Effector memory CD8-positive, alpha-beta T cell (primary cell): ENCODE results near the gene HECTD4.

Source experiments
- ATAC-seq: fragments of 150-1000 bp; cut with Tn5 transposase; replicated peaks from 2 replicates; pipeline ENCODE4 v1.10.0; 2021; ENCODE audit warnings: mild to moderate bottlenecking, moderate library complexity
- DNase-seq, 3 experiments: peaks; one replicate each; pipeline ENCODE4 v3.0.0; 2021
- H3K27ac Mint-ChIP-seq, 2 donors: one replicate each; pipeline ENCODE4 v1.8.0; 2022; ENCODE audit warnings: mild to moderate bottlenecking in 2 of 2, mixed read lengths in 2 of 2, moderate library complexity in 2 of 2
- H3K27me3 Mint-ChIP-seq, 2 donors: one replicate each; pipeline ENCODE4 v1.8.0; 2022; ENCODE audit warnings: mixed read lengths in 2 of 2
- H3K36me3 Mint-ChIP-seq: one replicate; pipeline ENCODE4 v1.8.0; 2022; ENCODE audit warnings: mild to moderate bottlenecking, moderate library complexity, mixed read lengths; ENCODE audit not compliant: insufficient read depth
- H3K4me1 Mint-ChIP-seq, 2 donors: one replicate each; pipeline ENCODE4 v1.8.0; 2022; ENCODE audit warnings: low read depth in 2 of 2, mixed read lengths in 2 of 2
- H3K4me3 Mint-ChIP-seq, 2 donors: one replicate each; pipeline ENCODE4 v1.8.0; 2022; ENCODE audit warnings: mild to moderate bottlenecking in 2 of 2, mixed read lengths in 2 of 2, moderate library complexity in 2 of 2
- H3K9me3 Mint-ChIP-seq, 2 donors: one replicate each; pipeline ENCODE4 v1.8.0; 2022; ENCODE audit warnings: mixed read lengths in 2 of 2

HECTD4 gene

DNA sequence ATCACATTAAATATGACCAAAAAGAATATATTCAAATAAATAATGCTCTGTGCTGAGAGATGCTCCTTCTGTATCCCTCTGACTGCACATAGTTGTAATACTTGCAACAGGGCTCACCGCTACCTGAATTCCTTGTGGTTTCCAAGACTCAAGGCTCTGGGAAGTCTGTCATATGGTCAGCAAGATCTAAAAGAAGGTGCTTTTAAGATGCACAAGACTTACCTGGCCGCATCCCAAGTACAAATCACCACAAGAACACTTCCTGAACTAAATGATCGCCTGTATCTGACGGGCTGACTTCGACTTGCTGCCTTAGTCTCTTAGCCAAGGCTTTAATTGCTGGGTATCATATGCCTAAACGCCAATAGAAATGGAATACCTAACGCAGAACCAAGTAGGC, 67.2 kb downstream of the HECTD4 start:
- H3K4me3 Mint-ChIP-seq: no peak overlapping the region
- H3K9me3 Mint-ChIP-seq: no peaks in the 10 kb centered on the region
- H3K27me3 Mint-ChIP-seq: no peaks in the 10 kb centered on the region
- DNase-seq: no peak
- no peak for ATAC-seq
- H3K27ac Mint-ChIP-seq: no peak overlapping the region
- peaks cover 4 to 6% of the 10 kb centered on the region in 2 donors for H3K4me1 Mint-ChIP-seq
- peaks cover 17% of the 10 kb centered on the region for H3K36me3 Mint-ChIP-seq

DNA sequence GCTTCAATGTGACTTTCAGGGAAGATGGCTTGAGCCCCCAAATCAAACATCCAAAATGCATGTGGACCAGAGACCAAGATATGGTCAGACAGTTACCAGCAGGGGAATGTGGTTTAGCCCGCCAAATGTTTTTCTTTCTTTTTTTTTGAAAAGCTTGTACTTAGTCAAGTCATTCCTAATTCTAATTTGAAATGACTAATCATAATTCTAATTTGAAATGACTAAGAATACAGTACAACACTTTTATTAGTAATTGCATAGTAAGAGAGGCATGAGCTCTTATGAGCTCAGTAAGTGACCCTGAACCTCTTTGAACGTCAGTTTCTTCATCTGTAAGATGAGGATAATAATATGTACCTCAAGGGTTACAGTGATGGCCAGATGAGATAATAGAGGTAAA, 72.4 kb downstream of the HECTD4 start:
- Mint-ChIP-seq H3K4me3 (no peak overlapping the region), H3K27me3 (no peaks in the 10 kb centered on the region), H3K27ac (no peak overlapping the region), H3K36me3 (peaks cover 19% of the 10 kb centered on the region), H3K4me1 (no peaks in the 10 kb centered on the region), H3K9me3 (no peaks in the 10 kb centered on the region)
- DNase-seq (no peak), ATAC-seq (no peak)

DNA sequence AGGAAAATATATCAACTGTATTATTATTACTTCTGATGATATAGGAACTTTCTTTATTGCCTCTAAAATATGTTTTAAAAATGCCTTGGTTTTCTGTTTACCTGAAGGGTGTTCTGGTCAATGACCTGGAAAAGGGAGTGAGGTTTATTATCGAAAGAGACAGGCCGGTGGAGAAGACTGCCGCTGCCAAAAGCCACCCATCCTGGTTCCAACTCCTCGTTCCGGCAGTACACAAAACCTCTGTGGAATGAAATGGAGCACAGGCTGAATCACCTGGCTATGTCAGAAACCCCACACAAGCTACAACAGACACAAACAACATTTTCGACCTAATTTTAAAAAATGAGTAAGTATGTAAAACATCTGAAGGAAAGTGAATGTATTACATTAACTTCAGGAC, 73.6 kb downstream of the HECTD4 start:
- Mint-ChIP-seq H3K4me3 (no peak overlapping the region), H3K4me1 (no peaks in the 10 kb centered on the region), H3K9me3 (no peaks in the 10 kb centered on the region), H3K36me3 (peaks cover 16% of the 10 kb centered on the region), H3K27ac (no peak overlapping the region), H3K27me3 (no peaks in the 10 kb centered on the region)
- ATAC-seq: no peak
- DNase-seq: no peak

DNA sequence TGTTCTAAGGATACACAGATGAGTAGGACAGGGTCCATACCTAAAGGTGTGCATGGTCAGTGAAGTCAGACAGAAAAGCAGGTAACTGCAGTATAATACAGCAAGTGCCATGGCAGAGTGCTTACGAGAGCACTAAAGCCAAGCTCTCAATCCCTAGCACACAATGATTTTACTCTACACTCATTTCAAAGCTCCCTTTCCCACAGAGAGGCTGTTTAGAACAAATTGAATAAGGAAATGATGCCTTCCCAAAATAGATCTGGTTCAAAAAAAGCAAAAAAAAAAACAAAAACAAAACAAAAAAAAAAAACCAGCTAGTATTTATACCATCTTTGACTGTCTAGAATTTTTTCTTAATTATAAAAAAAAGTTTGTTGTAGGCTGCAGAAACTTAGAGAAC, 74.1 kb downstream of the HECTD4 start:
- H3K36me3 Mint-ChIP-seq: peaks cover 21% of the 10 kb centered on the region

DNA sequence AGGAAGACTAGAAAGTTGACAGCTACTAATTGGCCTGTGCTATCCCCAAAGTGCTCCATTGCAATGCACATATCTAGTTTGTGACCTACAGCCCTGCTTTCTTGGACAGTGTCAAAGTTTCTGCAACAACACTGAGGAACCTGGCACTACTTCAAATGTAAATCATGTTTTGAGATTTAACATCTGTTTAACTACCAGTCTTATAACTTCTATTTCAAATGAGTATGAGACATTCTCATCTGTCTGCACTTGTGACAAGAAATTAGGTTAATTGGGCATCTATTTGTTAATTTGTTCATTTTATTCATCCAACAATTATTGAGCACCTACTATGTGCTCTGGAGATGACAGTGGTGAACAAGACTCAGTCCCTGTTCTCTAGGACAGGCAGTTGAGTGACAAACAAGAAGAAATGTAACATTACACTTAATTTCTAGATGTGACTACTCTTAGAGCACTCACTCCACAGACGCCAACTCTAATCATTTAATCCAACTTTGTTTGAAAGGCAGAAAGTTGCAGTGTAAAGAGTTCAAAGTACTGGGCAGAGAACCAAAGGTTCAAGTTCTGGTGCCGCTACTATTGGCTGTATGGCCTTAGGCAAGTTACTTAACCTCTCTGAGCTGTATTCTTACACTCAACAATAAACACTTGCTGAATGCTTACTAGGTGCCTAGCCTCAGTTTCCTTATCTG, 74.8 kb downstream of the HECTD4 start:
- H3K27ac Mint-ChIP-seq: no peak overlapping the region

More for the DNA sequence above, 74.1 kb downstream of the HECTD4 start:
- H3K27me3 Mint-ChIP-seq: no peaks in the 10 kb centered on the region
- H3K9me3 Mint-ChIP-seq: no peaks in the 10 kb centered on the region
- H3K27ac Mint-ChIP-seq: no peak overlapping the region
- DNase-seq: no peak
- no peak overlapping the region for H3K4me3 Mint-ChIP-seq
- peaks cover 2 to 4% of the 10 kb centered on the region in 2 donors for H3K4me1 Mint-ChIP-seq
- no peak for ATAC-seq

DNA sequence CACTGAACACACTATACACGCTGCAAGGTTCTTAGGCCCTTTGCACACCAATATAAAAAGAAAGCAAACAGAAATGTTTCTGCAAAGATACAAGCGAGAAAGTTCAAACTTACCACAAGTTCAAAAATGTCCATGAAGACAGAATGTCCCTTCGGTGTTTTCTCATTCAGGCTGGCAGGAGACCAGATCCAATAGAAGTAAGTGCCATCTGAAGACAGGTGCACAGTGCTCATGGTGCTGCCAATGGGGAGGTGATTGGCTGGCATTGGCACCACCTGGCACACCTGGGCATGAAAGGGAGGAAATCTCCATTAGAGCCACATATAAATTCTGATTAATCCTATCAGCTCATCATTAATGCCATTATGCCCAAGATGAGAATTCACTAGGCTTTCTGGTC, 76.3 kb downstream of the HECTD4 start:
- Mint-ChIP-seq H3K9me3 (no peaks in the 10 kb centered on the region), H3K4me3 (no peak overlapping the region), H3K4me1 (peaks cover 4 to 9% of the 10 kb centered on the region in 2 donors), H3K27ac (peak overlapping the region; percentile 8 to 24), H3K27me3 (no peaks in the 10 kb centered on the region), H3K36me3 (peaks cover 37% of the 10 kb centered on the region)
- DNase-seq (no peak), ATAC-seq (no peak)

More for the DNA sequence above, 74.8 kb downstream of the HECTD4 start:
- Mint-ChIP-seq H3K9me3 (no peaks in the 10 kb centered on the region), H3K4me3 (no peak overlapping the region), H3K36me3 (peaks cover 28% of the 10 kb centered on the region), H3K4me1 (peaks cover 4 to 9% of the 10 kb centered on the region in 2 donors), H3K27me3 (no peaks in the 10 kb centered on the region)
- DNase-seq (no peak), ATAC-seq (no peak)

DNA sequence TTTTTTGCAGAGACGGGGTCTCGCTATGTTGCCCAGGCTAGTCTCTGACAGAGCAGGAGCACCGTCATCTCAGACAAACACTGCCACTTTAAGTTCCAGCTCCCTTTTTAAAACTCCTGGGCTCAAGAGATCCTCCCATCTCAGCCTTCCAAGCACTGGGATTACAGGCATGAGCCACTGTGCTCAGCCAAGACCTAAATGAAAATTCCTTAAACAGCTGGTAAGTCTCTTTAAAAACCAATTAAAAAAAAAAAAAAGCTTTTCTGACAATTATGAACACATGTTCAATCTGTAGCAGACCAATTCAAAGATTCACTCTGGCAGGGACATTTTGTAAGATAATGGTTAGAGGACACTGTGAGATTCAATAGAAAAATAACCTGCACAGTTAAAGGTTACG, 77.8 kb downstream of the HECTD4 start:
- no peaks in the 10 kb centered on the region for H3K9me3 Mint-ChIP-seq
- H3K27ac Mint-ChIP-seq: no peak overlapping the region
- H3K36me3 Mint-ChIP-seq: peaks cover 38% of the 10 kb centered on the region
- peaks cover 4 to 9% of the 10 kb centered on the region in 2 donors for H3K4me1 Mint-ChIP-seq
- no peaks in the 10 kb centered on the region for H3K27me3 Mint-ChIP-seq
- H3K4me3 Mint-ChIP-seq: no peak overlapping the region
- DNase-seq (no peak), ATAC-seq (no peak)

DNA sequence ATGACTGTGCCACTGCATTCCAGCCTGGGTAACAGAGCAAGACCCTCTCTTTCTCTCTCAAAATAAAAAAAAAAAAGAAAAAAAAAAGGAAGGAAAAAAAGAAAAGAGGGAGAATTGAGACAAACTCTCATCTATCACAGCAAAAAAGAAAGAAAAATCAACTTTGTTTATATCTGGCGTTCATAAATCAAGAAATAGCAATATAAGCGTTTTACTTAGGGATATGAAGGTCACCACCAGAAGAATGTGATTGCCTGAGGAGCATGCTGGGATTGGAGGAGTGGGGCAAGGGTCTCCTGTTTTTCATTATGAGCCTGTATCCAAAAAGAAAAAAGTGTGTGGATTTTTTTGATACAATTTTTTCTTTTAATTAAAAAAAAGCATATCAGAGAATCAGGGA, 78.4 kb downstream of the HECTD4 start:
- Mint-ChIP-seq H3K4me1 (peaks cover 4 to 9% of the 10 kb centered on the region in 2 donors), H3K36me3 (peaks cover 37% of the 10 kb centered on the region), H3K27me3 (no peaks in the 10 kb centered on the region), H3K9me3 (no peaks in the 10 kb centered on the region), H3K27ac (peak overlapping the region; percentile 93), H3K4me3 (no peak overlapping the region)
- ATAC-seq (no peak), DNase-seq (no peak)

DNA sequence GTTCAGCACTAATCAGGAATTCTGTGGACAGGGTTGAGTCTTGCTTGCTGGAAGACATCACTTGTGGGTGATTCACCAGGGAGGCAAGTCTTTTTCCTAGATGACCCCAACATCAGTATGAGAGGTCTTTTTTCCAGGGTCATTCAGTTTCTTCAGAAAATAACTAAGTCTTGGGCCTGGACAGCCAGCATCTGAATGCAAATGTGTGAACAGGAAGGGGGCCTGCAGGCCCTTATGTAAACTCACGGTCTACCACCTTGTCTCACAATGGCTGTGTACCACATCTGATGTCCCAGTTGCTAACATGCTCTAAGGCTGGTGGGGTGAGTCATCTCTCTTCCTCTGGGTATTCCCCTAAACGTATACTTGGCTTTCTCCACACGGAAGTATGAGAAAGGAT, 79.2 kb downstream of the HECTD4 start:
- H3K27me3 Mint-ChIP-seq: no peaks in the 10 kb centered on the region
- H3K4me1 Mint-ChIP-seq: peaks cover 4 to 9% of the 10 kb centered on the region in 2 donors
- no peak overlapping the region for H3K4me3 Mint-ChIP-seq
- H3K36me3 Mint-ChIP-seq: peaks cover 31% of the 10 kb centered on the region
- H3K27ac Mint-ChIP-seq: peak overlapping the region; percentile 93
- H3K9me3 Mint-ChIP-seq: no peaks in the 10 kb centered on the region
- peak; percentile 99 for ATAC-seq
- DNase-seq: peak; percentile 25 to 28 (median 26)

DNA sequence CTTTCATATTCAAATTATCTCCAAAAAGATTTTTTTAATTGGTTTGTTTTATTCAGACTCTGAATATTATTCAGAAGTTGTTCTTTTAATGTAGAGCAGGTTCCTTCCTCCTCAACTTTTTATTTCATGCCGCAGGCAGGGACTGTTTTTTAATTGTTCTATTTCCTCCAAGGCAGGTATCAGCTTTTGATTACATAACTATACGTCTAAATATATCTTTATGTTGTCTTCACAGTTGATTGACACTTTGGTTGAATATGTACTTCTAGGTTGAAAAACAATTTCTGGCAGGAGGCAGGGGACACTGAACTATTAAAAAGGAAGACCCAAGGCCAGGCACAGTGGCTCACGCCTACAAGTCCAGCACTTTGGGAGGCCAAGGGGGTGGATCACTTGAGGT, 82.5 kb downstream of the HECTD4 start:
- H3K4me3 Mint-ChIP-seq: no peak overlapping the region
- peak overlapping the region in 1 of 2 donors; percentile 45 for H3K27ac Mint-ChIP-seq
- peaks cover 28% of the 10 kb centered on the region for H3K36me3 Mint-ChIP-seq
- ATAC-seq (no peak), DNase-seq (no peak)
- no peaks in the 10 kb centered on the region for H3K9me3 Mint-ChIP-seq
- no peaks in the 10 kb centered on the region for H3K27me3 Mint-ChIP-seq
- peaks cover 4 to 9% of the 10 kb centered on the region in 2 donors for H3K4me1 Mint-ChIP-seq

DNA sequence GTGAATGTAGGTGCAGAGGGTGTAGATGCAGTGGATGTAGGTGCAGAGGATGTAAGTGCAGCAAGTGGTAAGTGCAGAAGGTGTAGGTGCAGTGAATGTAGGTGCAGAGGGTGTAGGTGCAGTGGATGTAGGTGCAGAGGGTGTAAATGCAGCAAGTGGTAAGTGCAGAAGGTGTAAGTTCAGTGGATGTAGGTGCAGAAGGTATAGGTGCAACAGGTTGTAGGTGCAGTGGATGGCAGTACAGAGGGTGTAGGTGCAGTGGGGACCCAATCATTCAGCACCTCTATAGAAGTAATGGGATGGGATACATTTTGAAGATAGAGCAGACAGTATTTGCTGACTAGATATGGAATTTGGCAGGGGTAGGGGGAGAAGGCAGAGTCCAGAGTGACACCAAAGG, 85.0 kb downstream of the HECTD4 start:
- ATAC-seq (no peak), DNase-seq (no peak)
- no peak overlapping the region for H3K27ac Mint-ChIP-seq
- no peaks in the 10 kb centered on the region for H3K4me1 Mint-ChIP-seq
- H3K9me3 Mint-ChIP-seq: no peaks in the 10 kb centered on the region
- no peak overlapping the region for H3K4me3 Mint-ChIP-seq
- H3K27me3 Mint-ChIP-seq: no peaks in the 10 kb centered on the region
- H3K36me3 Mint-ChIP-seq: peaks cover 17% of the 10 kb centered on the region

DNA sequence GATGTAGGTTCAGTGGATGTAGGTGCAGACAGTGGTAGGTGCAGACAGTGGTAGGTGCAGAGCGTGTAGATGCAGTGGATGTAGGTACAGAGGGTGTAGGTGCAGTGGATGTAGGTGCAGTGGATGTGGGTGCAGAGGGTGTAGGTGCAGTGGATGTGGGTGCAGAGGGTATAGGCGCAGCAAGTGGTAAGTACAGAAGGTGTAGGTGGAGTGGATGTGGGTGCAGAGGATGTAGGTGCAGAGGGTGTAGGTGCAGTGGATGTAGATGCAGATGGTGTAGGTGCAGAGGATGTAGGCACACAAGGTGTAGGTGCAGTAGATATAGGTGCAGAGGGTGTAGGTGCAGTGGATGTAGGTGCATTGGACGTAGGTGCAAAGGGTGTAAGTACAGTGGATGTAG, 86.0 kb downstream of the HECTD4 start:
- ATAC-seq: no peak
- no peaks in the 10 kb centered on the region for H3K27me3 Mint-ChIP-seq
- peaks cover 9% of the 10 kb centered on the region for H3K36me3 Mint-ChIP-seq

DNA sequence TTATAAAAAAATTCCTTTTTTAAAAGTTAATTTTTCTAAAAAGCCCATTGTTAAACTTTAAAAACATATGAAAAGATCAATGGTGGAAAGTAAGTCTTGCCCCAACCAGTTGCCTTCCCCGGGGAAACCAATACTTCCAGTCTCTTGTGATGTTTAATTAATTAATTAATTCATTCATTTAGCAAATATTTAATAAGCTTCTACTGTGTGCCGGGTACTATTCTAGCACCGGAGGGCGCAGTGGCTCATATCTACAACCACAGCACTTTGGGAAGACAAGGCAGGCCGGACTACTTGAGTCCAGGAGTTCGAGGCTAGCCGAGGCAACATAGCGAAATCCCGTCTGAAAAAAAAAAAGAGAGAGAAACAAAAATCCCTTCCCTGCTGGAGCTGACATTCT, 87.4 kb downstream of the HECTD4 start:
- H3K4me1 Mint-ChIP-seq: no peaks in the 10 kb centered on the region
- no peaks in the 10 kb centered on the region for H3K9me3 Mint-ChIP-seq
- ATAC-seq (no peak), DNase-seq (no peak)
- H3K27ac Mint-ChIP-seq: no peak overlapping the region
- H3K4me3 Mint-ChIP-seq: no peak overlapping the region
- peaks cover 5% of the 10 kb centered on the region for H3K36me3 Mint-ChIP-seq
- no peaks in the 10 kb centered on the region for H3K27me3 Mint-ChIP-seq

More for the DNA sequence above, 86.0 kb downstream of the HECTD4 start:
- H3K4me1 Mint-ChIP-seq: no peaks in the 10 kb centered on the region
- H3K4me3 Mint-ChIP-seq: no peak overlapping the region
- no peak for DNase-seq
- no peaks in the 10 kb centered on the region for H3K9me3 Mint-ChIP-seq
- no peak overlapping the region for H3K27ac Mint-ChIP-seq

DNA sequence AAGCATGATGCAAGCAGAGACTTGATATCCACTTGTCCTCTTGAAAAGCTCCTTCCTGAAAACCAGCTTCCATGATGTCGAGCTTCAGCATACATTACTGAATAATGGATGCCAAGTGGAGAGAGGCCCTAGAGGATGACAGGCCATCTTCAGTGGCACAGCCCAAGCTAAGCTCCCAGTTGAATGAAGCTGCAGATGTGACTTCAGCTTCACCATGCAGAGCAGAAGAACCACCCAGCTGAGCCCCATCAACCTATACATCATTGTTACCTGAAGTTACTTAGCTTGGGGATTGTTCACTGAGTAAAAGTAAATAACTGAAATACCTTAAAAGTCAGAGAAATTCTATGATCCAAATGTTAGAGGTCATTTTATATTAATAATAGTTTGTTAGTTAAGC, 93.6 kb downstream of the HECTD4 start:
- Mint-ChIP-seq H3K36me3 (peaks cover 8% of the 10 kb centered on the region), H3K27ac (no peak overlapping the region), H3K27me3 (no peaks in the 10 kb centered on the region), H3K4me1 (peaks cover 0 to 1% of the 10 kb centered on the region in 2 donors), H3K9me3 (no peaks in the 10 kb centered on the region), H3K4me3 (no peak overlapping the region)
- ATAC-seq (no peak), DNase-seq (no peak)
